ENCODE data around the gene TXN2.

DNA sequence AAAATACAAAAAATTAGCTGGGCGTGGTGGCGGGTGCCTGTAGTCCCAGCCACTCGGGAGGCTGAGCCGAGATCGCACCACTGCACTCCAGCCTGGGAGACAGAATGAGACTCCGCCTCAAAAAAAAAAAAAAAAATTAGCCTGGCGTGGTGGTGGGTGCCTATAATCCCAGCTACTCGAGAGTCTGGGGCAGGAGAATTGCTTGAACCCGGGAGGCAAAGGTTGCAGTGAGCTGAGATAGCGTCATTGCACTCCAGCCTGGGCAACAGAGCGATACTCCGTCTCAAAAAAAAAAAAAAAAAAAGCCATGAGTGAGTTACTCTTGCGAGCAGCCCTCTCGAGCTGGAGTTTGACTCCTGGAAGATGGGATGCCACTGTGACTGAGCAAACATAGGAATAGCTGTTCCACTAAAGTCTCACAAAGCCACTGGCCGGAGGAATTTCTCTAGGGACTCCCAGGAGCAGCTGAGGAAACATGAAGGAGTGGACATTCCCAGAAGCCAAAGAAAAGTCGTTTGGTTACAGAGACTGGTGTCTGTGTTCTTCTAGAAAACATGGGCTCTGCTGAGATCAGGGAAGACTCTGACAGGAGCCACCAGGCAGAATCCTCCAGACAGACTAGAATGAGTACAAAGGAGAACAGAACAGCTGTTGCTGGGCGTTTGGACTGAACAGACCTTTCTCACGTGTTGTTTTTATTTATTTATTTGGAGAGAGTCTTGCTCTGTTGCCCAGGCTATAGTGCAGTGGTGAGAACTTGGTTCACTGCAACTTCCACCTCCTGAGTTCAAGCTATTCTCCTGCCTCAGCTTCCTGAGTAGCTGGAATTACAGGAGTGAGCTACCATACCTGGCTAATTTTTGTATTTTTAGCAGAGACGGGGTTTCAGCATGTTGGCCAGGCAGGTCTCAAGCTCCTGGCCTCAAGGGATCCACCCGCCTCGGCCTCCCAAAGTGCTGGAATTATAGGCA lies 61.2 kb downstream of the TXN2 start:
- TF ChIP-seq, protein P1, sequence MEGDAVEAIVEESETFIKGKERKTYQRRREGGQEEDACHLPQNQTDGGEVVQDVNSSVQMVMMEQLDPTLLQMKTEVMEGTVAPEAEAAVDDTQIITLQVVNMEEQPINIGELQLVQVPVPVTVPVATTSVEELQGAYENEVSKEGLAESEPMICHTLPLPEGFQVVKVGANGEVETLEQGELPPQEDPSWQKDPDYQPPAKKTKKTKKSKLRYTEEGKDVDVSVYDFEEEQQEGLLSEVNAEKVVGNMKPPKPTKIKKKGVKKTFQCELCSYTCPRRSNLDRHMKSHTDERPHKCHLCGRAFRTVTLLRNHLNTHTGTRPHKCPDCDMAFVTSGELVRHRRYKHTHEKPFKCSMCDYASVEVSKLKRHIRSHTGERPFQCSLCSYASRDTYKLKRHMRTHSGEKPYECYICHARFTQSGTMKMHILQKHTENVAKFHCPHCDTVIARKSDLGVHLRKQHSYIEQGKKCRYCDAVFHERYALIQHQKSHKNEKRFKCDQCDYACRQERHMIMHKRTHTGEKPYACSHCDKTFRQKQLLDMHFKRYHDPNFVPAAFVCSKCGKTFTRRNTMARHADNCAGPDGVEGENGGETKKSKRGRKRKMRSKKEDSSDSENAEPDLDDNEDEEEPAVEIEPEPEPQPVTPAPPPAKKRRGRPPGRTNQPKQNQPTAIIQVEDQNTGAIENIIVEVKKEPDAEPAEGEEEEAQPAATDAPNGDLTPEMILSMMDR (conservative IDR thresholded peaks at IDR 0.05 in 1 of 2, IDR thresholded peaks at IDR 0.05 in 1 of 2; ENCODE audit: low read depth in 1 of 2, low read length in 2 of 2), result no peak
- no peak for TF ChIP-seq EZH2 (IDR thresholded peaks at IDR 0.05; ENCODE audit: low read length, missing control alignments)

Data from fibroblast of lung (primary cell).